Ectodermal cell (in vitro differentiated cells): ENCODE data around the gene CSF2.

Experiments used
- H3K27ac ChIP-seq: 2 replicates; pipeline ENCODE4 v1.7.0; 2013; ENCODE audit warnings: mild to moderate bottlenecking, low read depth, low read length; ENCODE audit not compliant: insufficient read depth, poor library complexity, severe bottlenecking
- H3K27me3 ChIP-seq: 2 replicates; pipeline ENCODE4 v1.7.0; 2013; ENCODE audit warnings: mild to moderate bottlenecking, low read length; ENCODE audit not compliant: insufficient read depth, control insufficient read depth, poor library complexity, severe bottlenecking
- H3K36me3 ChIP-seq: one replicate; pipeline ENCODE4 v1.7.0; 2013; ENCODE audit warnings: low read length; ENCODE audit not compliant: control insufficient read depth, insufficient read depth
- H3K4me1 ChIP-seq: one replicate; pipeline ENCODE4 v1.7.0; 2013; ENCODE audit warnings: low read length; ENCODE audit not compliant: control insufficient read depth, insufficient read depth
- H3K4me3 ChIP-seq: 2 replicates; pipeline ENCODE4 v1.7.0; 2013; ENCODE audit warnings: low read depth, low read length, control low read depth; ENCODE audit not compliant: insufficient read depth
- H3K9me3 ChIP-seq: 2 replicates; pipeline ENCODE4 v1.7.0; 2013; ENCODE audit warnings: mild to moderate bottlenecking, low read length, moderate library complexity; ENCODE audit not compliant: control insufficient read depth
- WGBS, 2 experiments: methylation state at CpG; one replicate each; pipeline ENCODE4 v1.1.7; 2013; ENCODE audit warnings: missing lambda C conversion rate in 2 of 2; 5-methylcytosine and 5-hydroxymethylcytosine counted together

CSF2 gene

DNA sequence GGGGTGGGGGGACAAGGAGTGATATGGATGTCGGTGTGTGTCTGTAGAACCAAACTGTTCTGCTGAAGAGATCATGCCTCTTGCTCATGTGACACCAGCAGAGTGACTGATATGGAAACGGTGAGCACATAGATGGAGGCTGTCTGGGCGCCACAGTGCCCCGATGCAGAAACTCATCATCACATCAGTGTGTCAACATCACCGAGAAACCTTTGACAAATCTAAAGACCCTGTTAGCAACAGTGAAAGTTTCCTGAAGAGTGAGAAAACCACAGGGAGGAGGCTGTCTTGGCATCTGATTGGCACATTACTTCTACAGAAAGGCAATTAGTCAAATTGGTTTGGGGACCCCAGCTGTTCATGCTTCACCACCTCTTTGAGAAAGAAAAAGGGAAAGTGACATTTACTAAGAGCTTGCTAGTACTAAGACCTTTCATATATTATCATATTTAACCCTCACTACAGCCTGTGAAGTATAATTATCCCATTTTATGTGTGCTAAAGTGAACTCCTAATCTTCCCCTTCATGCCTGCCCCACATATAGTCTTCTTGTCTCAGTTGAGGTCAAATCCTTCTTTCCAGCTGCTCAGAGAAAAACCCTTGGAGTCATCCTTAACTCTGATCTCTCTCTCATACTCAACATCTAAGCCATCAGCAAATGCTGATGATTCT lies 25.6 kb downstream of the CSF2 start:
- WGBS, 2 experiments: 77 to 80% methylated on average over 5 of the region's 5 CpGs
- no peak overlapping the region for H3K4me3 ChIP-seq

DNA sequence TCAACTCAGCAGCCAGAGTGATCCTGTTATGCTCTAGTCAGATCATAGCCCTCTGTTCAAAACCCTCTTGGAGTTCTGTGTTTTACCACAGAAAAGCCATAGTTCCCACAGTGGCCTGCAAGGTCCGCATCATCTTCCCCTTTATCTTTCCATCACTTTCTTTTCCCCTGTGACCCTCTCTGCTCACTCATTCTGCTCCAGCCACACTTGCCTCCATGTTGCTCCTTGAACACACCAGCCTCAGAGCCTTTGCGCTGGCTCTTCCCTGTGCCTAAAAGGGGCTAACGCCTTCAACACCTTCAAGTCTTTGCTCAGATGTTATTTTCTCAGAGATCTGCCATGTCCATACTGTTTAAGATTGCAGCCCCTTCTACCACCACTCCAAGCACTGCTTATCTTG lies 26.3 kb downstream of the CSF2 start:
- 92 to 94% methylated on average over 3 of the region's 3 CpGs for WGBS, 2 experiments
- H3K9me3 ChIP-seq: no peaks in the 10 kb centered on the region
- no peaks in the 10 kb centered on the region for H3K27me3 ChIP-seq
- H3K27ac ChIP-seq: no peak overlapping the region
- no peaks in the 10 kb centered on the region for H3K4me1 ChIP-seq
- H3K4me3 ChIP-seq: no peak overlapping the region
- H3K36me3 ChIP-seq: no peaks in the 10 kb centered on the region

More for the DNA sequence above, 25.6 kb downstream of the CSF2 start:
- Histone ChIP-seq H3K9me3 (no peaks in the 10 kb centered on the region), H3K4me1 (no peaks in the 10 kb centered on the region), H3K27ac (no peak overlapping the region), H3K27me3 (no peaks in the 10 kb centered on the region), H3K36me3 (no peaks in the 10 kb centered on the region)

DNA sequence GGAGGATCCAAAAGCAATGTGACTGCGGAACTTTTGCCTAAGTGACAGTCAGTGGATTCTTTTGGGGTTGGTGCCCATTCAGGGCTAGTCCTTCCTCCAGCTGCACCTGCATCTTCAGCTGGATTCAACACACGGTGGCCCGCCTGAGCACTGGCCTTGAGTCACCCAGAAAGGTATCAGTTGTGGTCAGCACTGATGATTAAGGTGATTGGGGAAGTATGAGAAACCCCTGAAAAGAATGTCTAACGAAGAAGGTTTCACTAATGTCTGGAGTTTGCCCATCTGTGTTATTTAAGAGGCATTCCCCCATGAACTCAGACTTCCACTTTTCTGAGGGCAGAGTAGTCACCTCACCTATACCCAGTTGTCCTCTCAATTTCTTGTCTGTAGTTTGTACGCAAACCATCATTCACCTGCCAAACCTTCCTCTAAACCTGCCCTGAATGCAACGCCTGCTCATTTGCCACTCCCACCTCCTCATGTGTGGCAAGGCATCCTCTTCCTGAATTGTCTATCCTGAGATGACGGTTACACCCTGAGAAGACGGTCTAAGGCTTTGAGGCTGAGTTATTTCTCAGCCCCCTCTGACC lies 27.2 kb downstream of the CSF2 start:
- Histone ChIP-seq H3K9me3 (no peaks in the 10 kb centered on the region), H3K4me3 (no peak overlapping the region), H3K27ac (no peak overlapping the region), H3K36me3 (no peaks in the 10 kb centered on the region), H3K4me1 (no peaks in the 10 kb centered on the region), H3K27me3 (no peaks in the 10 kb centered on the region)
- WGBS, 2 experiments: 93 to 95% methylated on average over 8 of the region's 8 CpGs

DNA sequence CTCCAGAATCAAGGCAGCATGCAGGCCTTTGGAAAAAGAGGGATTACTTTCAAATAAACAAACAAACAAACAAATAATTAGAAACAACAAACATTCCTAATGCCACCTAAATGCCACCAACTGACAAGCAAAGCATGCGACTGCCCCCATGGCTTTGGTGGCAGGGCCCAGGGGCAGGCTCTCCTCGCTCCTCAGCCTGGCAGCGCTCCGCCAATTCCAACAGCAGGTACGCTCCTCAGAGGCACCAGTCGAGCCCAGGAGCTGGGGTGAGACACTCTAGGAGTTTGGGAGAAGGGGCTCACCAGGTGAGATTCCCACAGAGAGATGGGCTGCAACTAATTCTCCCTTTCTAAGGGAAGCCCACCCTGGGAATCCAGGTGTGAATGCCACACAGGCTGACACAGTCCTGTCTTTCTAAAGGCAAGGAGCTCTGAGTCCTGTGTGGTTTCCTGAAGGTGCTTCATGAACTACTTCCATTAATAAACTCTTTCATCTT lies 27.8 kb downstream of the CSF2 start:
- WGBS, 2 experiments: 92 to 94% methylated on average over 6 of the region's 6 CpGs
- Histone ChIP-seq H3K4me1 (no peaks in the 10 kb centered on the region), H3K27ac (no peak overlapping the region), H3K27me3 (no peaks in the 10 kb centered on the region), H3K4me3 (no peak overlapping the region), H3K9me3 (no peaks in the 10 kb centered on the region), H3K36me3 (no peaks in the 10 kb centered on the region)

DNA sequence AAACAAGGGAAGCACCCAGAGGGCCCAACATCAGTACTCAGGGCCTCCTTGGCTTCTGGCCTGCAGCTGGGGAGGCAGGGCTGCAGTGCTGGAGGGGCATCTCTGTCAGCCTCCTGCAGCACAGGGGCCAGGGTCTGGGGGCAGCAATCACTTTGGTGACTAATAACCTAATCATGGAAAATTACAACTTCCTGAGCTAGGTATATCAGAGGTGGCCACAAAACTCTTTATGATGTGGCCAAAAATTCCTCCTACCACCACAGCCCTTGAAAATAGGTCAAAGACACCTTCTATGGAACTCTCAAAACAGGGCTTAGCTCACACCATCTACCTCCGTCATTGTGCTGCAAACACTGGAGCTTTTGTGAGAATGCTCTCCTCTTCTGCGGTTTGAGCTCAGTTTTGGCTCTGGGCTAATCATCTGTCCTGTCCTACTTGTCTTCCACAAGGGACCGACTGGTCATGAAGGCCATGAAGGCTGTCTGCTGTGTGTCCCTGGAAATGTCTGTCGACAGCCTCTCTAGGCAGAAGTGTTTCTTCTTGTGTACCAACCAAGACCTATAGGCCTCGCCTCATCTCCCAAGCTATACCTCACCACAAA lies 28.6 kb downstream of the CSF2 start:
- Histone ChIP-seq H3K4me3 (no peak overlapping the region), H3K9me3 (no peaks in the 10 kb centered on the region), H3K27me3 (no peaks in the 10 kb centered on the region), H3K36me3 (no peaks in the 10 kb centered on the region), H3K4me1 (no peaks in the 10 kb centered on the region), H3K27ac (no peak overlapping the region)
- 92 to 95% methylated on average over 5 of the region's 5 CpGs for WGBS, 2 experiments

DNA sequence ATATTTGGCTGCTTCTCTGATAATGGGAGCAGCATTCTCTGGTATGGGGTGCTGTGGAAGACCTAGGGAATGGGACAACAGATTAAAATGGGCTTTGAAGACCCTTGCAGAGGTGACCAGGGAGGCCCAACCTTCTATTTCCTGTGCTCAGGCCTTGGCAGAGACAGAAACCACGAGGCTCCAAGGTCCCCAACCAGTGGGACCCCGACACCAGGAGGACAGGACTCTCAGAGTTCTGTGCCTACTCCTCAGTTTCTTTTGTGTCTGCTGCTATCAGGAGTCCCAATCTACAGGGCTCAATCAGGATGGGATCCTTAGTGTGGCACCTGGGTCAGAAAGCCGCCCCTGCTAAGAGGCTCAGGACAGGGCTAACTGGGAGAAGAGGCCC lies 29.3 kb downstream of the CSF2 start:
- no peaks in the 10 kb centered on the region for H3K4me1 ChIP-seq
- H3K9me3 ChIP-seq: no peaks in the 10 kb centered on the region
- H3K36me3 ChIP-seq: no peaks in the 10 kb centered on the region
- no peak overlapping the region for H3K4me3 ChIP-seq
- no peak overlapping the region for H3K27ac ChIP-seq
- 79% methylated on average over 3 of the region's 3 CpGs for WGBS, 2 experiments
- no peaks in the 10 kb centered on the region for H3K27me3 ChIP-seq

DNA sequence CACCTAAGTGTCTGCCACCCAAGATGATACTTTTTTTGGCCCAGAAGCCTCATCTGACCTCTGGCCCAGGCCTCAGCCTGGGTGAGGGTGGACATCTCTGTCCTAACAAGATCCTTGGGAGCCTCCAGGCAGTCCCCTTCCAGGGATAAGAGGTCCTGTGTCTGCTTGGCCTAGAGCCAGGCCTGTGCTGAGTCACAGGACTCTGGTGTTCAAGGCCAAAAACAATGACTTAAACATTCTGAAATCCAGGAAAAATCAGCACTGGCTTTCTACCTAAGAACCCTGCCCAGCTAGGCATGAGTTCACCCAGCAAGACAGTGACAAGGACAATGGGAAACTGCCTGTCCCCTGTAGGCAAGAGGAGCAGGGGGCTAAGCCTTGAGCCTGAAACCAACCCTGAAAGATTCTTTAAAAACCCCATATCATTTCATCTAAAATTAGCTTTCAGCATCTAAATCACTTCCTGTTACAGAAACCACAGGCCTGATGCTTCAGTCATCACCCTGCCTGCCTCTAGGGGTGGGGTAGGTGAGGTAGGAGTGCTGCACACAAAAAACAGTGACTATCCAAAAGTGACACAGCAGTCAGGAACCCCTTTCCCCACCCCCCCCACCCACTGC lies 29.9 kb downstream of the CSF2 start:
- Histone ChIP-seq H3K4me3 (no peak overlapping the region), H3K36me3 (no peaks in the 10 kb centered on the region), H3K27ac (no peak overlapping the region), H3K27me3 (no peaks in the 10 kb centered on the region), H3K4me1 (no peaks in the 10 kb centered on the region), H3K9me3 (no peaks in the 10 kb centered on the region)

DNA sequence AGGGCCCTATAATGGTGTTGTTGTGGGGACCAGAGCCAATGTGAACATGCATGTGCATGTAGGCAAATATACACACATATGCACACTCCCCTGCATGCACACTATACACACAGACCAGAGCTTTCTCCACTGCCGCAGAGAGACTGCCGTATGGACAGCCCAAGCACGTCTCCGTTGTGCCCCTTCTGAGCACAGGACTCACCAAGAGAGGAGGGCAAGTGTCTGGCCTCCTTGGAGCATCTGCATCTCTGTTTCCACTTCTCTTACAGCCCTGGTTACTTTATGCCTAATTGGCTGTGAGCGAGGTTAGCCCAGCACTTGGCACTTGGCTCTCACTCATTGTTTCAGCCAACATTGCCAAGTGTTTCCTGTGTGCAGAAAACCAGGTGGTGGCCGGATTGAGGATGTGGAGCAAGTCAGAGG lies 30.4 kb downstream of the CSF2 start:
- 89 to 96% methylated on average over 6 of the region's 6 CpGs for WGBS, 2 experiments
- H3K36me3 ChIP-seq: no peaks in the 10 kb centered on the region
- H3K4me3 ChIP-seq: no peak overlapping the region
- no peak overlapping the region for H3K27ac ChIP-seq
- H3K4me1 ChIP-seq: no peaks in the 10 kb centered on the region
- no peaks in the 10 kb centered on the region for H3K9me3 ChIP-seq
- no peaks in the 10 kb centered on the region for H3K27me3 ChIP-seq

DNA sequence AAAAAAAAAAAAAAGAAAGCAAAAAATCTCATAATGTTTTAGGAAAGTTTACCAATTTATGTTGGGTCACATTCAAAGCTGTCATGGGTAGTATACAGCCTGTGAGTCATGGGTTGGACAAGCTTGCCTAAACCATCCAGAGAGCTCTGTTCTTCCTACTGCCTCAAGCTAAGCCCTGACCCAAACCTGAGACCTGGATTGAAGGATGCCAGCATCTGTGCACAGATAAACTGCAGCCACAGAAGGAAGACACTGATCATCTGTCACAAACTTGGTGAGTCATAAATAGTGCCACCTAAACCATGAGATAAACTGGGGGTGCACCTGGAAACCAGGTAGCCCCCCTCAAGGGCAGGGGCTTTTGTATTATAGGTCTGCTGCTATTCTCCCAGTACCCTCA lies 31.0 kb downstream of the CSF2 start:
- no peak overlapping the region for H3K4me3 ChIP-seq
- no peaks in the 10 kb centered on the region for H3K9me3 ChIP-seq
- no peaks in the 10 kb centered on the region for H3K36me3 ChIP-seq
- H3K4me1 ChIP-seq: no peaks in the 10 kb centered on the region
- H3K27me3 ChIP-seq: no peaks in the 10 kb centered on the region
- H3K27ac ChIP-seq: no peak overlapping the region

DNA sequence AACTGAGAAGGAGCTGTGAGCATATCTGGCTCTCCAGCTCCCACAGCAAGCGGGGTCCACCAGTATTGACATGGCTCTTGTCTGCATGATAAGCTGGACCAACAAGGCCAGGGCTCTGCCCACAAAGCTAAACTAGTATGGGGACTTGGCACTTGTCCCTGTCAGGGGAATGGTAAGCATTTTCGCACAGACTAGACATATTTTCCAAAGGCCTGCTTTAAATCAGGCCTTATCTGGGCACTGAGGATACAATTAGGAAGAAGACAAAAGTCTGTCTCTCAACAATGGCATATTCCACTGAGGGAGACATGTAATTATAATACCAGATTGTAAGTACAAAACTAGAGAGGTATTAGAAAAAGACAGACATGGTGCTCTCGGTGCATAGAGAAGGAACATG lies 32.1 kb downstream of the CSF2 start:
- Histone ChIP-seq H3K9me3 (no peaks in the 10 kb centered on the region), H3K4me3 (no peak overlapping the region), H3K27me3 (no peaks in the 10 kb centered on the region), H3K27ac (no peak overlapping the region), H3K36me3 (no peaks in the 10 kb centered on the region), H3K4me1 (no peaks in the 10 kb centered on the region)
- WGBS, 2 experiments: 88 to 91% methylated on average over 3 of the region's 3 CpGs
